Measurements from ENCODE around the gene PRDM16. TPM values are rescaled to one million over a fixed set of nuclear protein-coding genes. Genes with fewer than 3 reads are reported as not detected.

PRDM16 gene
- total RNA-seq (ENCODE audit: unreplicated experiment), result 21.4 TPM
- long read RNA-seq, partial matches to known transcripts, result 2 of 2 reads
- long read RNA-seq, other reads (novel, unspliced or antisense), result 0 of 2 reads

- no peaks in the 10 kb centered on the region for H3K9me3 Mint-ChIP-seq (ENCODE audit: unreplicated experiment)
- TF ChIP-seq CTCF (IDR thresholded peaks at IDR 0.05; ENCODE audit: unreplicated experiment), result no peak
- peak within 1 kb of the TSS; percentile 74 for H3K27ac Mint-ChIP-seq (ENCODE audit: unreplicated experiment)
- no peaks in the 10 kb centered on the region for H3K36me3 Mint-ChIP-seq (ENCODE audit: low read depth, unreplicated experiment)
- H3K4me1 Mint-ChIP-seq (ENCODE audit: unreplicated experiment), result peaks cover 2% of the 10 kb centered on the region
- peak within 1 kb of the TSS; percentile 96 for H3K4me3 Mint-ChIP-seq (ENCODE audit: unreplicated experiment)
- H3K27me3 Mint-ChIP-seq (ENCODE audit: unreplicated experiment), result peaks cover 13% of the 10 kb centered on the region
- peak; percentile 39 for DNase-seq (ENCODE audit: low spot score)
Measured at GRCh38 chr1:3068564-3069431, at the start of gene PRDM16. Gene PRDM16 (plus strand): TSS chr1:3069203. CDS start chr1:3069260, 57 bp downstream.

- DNase-seq (ENCODE audit: low spot score), result no peak
- Mint-ChIP-seq H3K36me3 (ENCODE audit: low read depth, unreplicated experiment) (no peaks in the 10 kb centered on the region), H3K4me1 (ENCODE audit: unreplicated experiment) (no peaks in the 10 kb centered on the region), H3K4me3 (ENCODE audit: unreplicated experiment) (no peak overlapping the region), H3K27me3 (ENCODE audit: unreplicated experiment) (peaks cover 5% of the 10 kb centered on the region), H3K27ac (ENCODE audit: unreplicated experiment) (no peak overlapping the region), H3K9me3 (ENCODE audit: unreplicated experiment) (no peaks in the 10 kb centered on the region)
- no peak for TF ChIP-seq CTCF (IDR thresholded peaks at IDR 0.05; ENCODE audit: unreplicated experiment)
Measured at GRCh38 chr1:3019516-3020051, 49.4 kb upstream of the PRDM16 start.

- H3K27me3 Mint-ChIP-seq (ENCODE audit: unreplicated experiment), result peaks cover 5% of the 10 kb centered on the region
- TF ChIP-seq CTCF (IDR thresholded peaks at IDR 0.05; ENCODE audit: unreplicated experiment), result no peak
- no peak overlapping the region for H3K4me3 Mint-ChIP-seq (ENCODE audit: unreplicated experiment)
- no peaks in the 10 kb centered on the region for H3K9me3 Mint-ChIP-seq (ENCODE audit: unreplicated experiment)
- H3K27ac Mint-ChIP-seq (ENCODE audit: unreplicated experiment), result no peak overlapping the region
- H3K4me1 Mint-ChIP-seq (ENCODE audit: unreplicated experiment), result no peaks in the 10 kb centered on the region
- no peak for DNase-seq (ENCODE audit: low spot score)
- H3K36me3 Mint-ChIP-seq (ENCODE audit: low read depth, unreplicated experiment), result no peaks in the 10 kb centered on the region
Measured at GRCh38 chr1:3020263-3020909, 48.6 kb upstream of the PRDM16 start.

GRCh38 chr1:3021233-3021671, 47.8 kb upstream of the PRDM16 start, which contains the start of gene ACTRT2:
Gene ACTRT2 (plus strand): TSS chr1:3021467. CDS start chr1:3021687, 220 bp downstream.
- Mint-ChIP-seq H3K36me3 (ENCODE audit: low read depth, unreplicated experiment) (no peaks in the 10 kb centered on the region), H3K27ac (ENCODE audit: unreplicated experiment) (no peak within 1 kb of the TSS), H3K4me3 (ENCODE audit: unreplicated experiment) (no peak within 1 kb of the TSS)

More at GRCh38 chr1:3021233-3021671, 47.8 kb upstream of the PRDM16 start, which contains the start of gene ACTRT2:
- no peaks in the 10 kb centered on the region for H3K9me3 Mint-ChIP-seq (ENCODE audit: unreplicated experiment)
- no peak for TF ChIP-seq CTCF (IDR thresholded peaks at IDR 0.05; ENCODE audit: unreplicated experiment)
- no peak for DNase-seq (ENCODE audit: low spot score)
- H3K27me3 Mint-ChIP-seq (ENCODE audit: unreplicated experiment), result peaks cover 5% of the 10 kb centered on the region
- H3K4me1 Mint-ChIP-seq (ENCODE audit: unreplicated experiment), result no peaks in the 10 kb centered on the region
